HG03571 (cell line): ENCODE measurements around the gene G2E3.
"Not testable (repeated sequence)": the region's sequence is repeated elsewhere in the genome, so short reads cannot be mapped to it uniquely, and the experiment has no call there.

Source experiments
- ATAC-seq: cut with Tn5 transposase; IDR thresholded peaks from one replicate; pipeline ENCODE4 v1.9.1; 2021; ENCODE audit not compliant: unreplicated experiment

Gene G2E3

DNA sequence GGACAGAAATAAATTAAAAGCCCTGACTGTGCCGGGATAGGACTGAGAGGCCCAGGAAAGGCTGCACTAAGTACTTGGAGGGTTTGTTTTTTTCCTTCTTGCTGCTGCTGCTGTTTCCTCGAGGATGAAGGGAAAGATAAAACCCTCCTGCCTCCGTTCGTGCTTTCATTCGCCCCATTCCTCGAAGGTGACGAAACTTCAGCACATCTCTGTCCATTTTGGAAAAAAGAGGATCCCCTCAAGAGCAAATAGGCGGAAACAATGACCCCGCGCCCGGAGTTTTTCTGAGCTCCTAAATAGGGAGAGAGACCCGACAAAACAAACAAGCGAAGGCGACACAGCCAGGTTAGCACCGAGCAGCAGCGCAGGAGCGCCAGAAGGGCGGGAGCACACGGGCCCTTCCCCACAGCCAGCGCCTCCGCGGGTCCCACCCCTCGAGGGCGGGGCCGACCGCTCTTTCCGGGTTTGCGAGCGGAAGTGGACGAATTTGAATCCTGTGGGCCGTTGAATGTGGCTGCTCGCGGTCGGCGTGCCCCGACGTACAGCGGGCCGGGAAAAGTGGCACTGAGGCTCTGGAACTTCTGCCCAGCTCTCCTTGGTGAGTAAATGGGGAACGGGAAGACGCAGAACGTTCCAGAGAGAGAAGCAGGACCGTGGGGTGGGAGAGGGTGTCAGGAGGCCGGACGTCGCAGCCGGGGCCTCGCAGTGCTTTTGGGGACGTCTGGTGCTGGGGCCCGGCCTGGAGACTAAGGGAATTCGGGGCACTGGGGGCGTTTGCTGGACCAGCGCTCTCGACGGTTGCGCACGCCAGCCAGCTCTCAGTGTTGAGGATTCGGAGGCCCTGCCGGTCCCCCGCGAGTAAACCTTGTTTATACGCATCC is at the start of gene G2E3:
TSS of gene G2E3 (plus strand) at position 484 of the 881 bp plus-strand sequence. CDS start 21,922 bp downstream, outside the sequence.
- peak; percentile 99 for ATAC-seq

DNA sequence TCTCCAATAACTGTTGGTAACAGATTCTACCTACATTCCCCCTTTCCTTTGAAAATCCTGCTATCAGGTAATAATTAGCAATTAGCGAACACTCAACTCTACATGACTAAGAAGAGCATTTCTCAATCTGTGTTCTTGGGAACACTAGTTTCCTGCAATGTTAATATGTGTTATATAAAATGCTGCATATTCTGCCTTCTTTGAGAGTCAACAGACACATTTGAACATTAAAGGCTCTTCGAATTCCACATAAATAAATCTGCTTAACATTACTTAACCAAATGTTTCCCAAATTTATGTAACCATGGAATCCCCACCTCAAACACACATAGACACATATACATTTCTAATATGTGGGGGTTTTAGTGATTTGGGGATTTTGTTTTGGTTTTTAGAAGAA is 41.2 kb upstream of the G2E3 start:
- no peak for ATAC-seq

DNA sequence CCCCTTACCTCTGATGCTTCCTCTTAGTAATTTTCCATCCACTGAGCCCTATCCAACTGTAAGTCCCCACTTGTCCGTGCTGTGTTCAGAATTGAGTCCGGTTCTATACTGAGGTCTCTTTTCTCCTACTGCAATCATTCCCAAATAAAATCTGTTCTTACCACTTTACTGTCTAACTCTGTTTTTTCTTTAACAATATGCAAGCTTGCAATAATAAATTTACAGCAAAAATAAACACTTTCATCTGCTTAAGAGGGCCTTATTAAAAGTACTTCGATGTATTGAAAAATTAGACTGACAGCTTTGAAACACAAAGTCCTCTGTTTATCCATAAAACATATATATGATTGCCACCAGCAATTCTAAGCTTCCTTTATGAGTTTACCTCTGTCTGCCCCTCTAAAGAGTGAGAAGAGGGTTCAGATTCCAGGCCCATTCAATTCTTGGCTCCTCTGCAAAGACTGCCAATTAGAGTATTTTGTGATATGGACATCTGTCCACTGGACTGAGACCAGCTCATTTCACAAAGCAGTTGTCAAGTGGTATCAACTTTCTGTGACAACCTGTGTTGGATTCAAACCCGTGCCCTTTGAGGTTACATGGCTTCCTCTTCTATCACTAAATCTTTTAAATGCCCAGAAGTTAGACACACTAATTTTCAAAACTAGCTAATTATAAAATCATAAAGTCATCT is 39.9 kb upstream of the G2E3 start:
- no peak for ATAC-seq

GRCh38 chr14:30519961-30520360 is 39.0 kb upstream of the G2E3 start:
- ATAC-seq = no peak

DNA sequence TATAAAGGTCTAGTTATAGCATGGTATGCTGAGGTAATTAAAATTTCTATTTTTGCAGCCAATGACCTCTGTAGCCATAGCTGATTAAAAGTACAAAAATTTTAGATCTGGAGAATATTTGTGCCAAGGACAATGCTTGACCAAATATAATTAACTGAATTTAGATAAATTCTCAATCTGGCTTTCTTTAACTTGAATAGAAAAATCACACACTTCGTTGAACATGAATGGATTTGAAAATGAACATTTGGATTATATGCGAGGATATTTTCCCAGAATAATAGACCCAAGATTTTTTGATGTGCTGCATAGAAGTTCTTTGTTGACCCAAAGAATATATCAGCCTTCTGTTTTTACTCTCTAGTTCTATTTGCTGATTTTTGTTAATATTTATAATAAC is 38.4 kb upstream of the G2E3 start:
- ATAC-seq = no peak

DNA sequence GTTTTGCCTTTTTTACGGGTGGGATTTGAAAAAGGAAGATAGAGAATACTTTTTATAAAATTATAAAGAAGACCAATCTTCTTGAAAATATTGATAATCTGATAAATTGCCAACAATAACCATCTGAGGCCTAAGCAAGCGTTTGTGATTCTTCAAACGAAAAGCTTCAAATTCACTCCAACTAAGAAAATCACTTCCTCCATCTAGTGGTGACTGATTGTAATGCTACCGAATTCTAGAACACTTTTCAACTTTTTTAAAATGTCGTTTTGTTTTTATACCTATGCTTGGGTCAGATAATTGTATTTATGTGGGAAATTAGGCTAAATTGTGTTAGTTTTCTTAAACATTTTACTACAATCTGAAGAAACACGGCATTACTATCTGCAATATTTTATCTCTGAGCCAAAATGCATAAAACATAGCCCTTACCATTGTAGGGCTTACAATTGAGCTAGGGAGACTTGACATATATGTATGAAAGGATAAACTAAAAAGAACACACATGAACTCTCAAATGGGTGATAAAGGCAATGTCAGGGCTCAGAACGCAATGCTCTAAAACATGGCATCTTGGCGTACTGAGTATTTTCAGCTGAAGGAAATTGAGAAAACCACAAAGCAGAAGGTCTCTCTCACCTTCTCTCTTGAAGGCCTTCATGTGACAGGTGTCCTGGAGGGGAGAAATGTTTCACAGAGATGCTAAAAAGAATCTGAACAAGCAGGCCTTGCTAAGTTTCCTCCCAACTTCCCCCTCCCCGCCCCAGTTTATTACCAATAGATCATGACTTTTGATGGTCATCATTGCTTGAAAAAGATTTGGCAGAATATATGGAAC is 36.8 kb upstream of the G2E3 start:
- ATAC-seq = no peak

DNA sequence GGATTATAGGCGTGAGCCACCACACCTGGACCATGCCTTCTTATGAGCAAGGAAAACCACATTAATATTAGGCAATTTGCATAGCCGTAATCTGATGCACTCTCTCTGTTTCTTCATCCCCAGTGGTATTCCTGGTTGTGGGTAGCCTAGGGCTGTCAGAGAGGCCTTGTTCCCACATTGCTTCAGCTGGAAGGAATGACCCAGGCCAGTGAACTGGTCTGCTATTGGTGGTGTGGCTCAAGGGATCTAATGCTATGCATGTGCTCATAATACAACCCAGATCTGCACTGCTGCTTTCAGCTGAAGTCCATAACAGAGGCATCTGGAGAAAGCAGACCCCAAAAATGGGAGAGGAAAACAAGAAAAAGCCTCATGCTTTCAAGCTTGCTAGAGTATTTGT is 33.1 kb upstream of the G2E3 start:
- ATAC-seq = no peak

DNA sequence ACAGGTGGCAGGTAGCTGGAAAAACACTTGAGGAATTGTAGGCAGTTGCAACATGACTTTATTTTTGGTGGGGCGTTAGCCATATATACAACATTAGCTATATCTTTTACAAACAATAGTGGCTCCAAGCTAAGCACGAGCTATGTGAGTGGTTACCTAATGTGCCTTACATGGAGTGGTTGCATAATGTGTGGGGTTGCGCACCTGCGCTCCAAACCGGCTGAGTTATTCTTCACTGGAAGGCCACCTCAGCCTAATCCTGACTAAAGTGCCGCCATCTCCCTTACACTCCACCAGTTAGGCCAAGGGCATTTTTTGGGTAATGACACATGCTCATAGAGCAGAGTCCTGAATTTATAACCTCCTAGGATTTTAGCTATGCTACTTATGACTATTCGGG is 31.8 kb upstream of the G2E3 start:
- ATAC-seq = no peak

GRCh38 chr14:30528119-30528518 is 30.8 kb upstream of the G2E3 start:
- ATAC-seq = no peak

DNA sequence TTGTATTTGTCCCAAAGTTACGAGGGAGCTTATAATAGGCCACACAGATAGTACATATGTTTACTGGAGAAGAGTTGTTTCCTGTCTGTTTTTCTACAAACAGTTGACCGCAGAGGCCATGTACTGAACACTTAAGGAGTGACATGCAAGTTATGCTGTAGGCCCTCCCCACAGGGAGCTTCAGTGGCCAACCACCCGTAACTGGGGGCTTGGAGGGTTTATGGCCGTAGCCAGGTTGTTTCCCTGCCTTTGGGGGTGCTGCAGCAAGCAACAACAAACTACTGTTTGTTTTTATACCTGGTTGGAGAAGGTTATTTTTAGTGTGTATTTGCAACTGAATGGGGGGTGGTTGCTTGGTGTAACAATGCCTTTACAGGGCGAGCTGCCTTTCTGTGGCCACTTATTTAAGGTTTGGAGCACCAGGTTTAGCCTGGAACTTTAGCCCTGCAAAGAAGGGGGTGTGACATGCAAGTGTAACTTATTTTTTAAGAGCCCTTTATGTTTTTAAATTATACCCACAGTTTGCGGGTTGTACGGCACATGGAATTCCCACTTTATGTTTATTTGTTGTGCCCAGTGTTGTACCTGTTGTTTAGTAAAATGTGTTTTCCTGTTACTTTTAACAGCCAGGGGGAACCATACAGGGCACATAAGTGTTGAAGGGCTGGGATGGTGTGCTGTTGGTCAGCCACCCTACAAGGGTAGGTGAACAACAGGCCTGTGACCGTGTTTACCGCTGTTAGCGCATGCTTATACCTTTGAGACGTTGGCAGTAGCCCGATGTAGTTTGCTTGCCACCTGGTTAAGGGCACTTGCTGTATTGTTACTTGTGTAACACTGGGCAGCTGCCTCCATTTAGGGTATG is 29.9 kb upstream of the G2E3 start:
- ATAC-seq = no peak

GRCh38 chr14:30532264-30532663 is 26.7 kb upstream of the G2E3 start:
- no peak for ATAC-seq

DNA sequence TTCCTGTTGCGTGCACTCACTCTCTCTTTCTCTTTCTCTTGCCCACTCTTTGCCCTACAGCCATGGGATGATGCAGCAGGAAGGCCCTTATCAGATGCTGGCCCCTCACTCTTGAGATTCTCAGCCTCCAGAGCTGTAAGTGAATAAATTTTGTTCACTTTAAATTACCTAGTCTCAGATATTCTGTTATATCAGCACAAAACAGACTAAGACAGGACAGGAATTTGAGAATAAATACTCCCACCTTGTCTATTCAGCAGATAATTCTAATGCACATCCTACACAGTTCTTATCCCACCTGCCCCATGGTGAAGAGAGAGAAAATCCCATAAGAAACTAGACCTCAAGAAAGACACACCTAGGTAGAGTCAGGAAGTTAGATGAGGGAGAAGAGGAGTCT is 25.8 kb upstream of the G2E3 start:
- ATAC-seq = no peak

- ATAC-seq = no peak
Observed at GRCh38 chr14:30541318-30541717, 17.6 kb upstream of the G2E3 start.

DNA sequence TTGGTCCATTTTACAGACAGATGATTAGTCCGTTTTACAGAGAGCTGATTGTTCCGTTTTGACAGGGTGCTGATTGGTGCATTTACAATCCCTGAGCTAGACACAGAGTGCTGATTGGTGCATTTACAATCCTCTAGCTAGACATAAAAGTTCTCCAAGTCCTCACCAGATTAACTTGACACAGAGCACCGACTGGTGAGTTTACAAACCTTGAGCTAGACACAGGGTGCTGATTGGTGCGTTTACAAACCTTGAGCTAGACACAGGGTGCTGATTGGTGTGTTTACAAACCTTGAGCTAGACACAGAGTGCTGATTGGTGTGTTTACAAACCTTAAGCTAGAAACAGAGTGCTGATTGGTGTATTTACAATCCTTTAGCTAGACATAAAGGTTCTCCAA is 12.2 kb upstream of the G2E3 start:
- ATAC-seq = not testable (repeated sequence)

DNA sequence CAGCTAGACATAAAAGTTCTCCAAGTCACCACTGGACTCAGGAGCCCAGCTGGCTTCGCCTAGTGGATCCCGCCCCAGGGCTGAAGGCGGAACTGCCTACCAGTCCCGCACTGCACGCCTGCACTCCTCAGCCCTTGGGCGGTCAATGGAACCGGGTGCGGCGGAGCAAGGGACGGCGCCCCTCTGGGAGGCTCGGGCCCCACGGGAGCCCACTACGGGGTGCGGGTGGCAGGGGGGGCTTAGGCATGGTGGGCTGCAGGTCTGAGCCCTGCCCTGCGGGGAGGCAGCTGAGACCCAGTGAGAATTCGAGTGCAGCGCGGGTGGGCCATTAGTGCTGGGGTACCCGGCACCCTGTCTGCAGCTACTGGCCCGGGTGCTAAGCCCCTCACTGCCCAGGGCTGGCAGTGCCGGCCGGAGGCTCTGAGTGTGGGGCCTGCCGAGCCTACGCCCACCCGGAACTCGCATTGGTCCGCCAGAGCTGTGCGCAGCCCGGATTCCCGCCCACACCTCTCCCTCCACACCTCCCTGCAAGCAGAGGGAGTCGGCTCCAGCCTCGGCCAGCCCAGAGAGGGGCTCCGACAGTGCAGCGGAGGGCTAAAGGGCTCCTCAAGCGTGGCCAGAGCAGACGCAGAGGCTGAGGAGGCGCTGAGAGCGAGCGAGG is 11.4 kb upstream of the G2E3 start:
- ATAC-seq = no peak

DNA sequence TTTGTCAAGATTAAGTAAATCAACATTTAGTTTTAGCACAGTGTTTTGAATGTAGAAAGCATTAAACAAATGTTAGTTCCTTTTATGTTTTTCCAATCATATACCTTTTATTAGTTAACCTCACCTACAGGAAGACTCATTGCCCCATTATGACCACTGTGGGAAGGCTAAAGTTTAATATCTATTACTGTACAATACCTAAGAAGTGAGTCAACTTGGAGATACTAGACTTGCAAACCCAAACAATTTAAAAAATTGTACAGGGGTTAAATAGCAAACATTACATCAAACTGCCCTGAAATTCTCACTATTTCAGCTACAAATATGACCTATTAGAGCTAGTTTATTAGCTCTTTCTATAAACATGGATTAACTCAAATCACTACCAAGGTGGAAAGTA is 8.6 kb upstream of the G2E3 start:
- no peak for ATAC-seq

DNA sequence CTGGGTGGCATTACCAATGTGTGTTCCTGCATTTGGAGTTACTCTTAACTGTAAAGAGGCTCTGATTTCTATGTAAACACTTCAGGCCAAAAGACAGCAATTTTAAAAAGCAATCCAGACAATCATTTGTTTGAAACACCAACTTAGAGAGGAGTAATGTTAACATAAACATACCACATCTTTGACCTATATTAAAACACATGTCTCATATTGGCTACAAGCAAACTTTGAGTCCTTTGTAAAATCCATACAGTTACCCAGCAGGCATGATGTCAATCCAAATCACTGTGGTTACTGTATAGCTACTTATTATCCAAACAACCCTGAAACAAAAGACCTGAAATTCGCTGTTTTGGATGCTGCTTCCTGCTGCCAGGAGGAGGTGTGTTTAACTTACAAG is 7.5 kb upstream of the G2E3 start:
- no peak for ATAC-seq

DNA sequence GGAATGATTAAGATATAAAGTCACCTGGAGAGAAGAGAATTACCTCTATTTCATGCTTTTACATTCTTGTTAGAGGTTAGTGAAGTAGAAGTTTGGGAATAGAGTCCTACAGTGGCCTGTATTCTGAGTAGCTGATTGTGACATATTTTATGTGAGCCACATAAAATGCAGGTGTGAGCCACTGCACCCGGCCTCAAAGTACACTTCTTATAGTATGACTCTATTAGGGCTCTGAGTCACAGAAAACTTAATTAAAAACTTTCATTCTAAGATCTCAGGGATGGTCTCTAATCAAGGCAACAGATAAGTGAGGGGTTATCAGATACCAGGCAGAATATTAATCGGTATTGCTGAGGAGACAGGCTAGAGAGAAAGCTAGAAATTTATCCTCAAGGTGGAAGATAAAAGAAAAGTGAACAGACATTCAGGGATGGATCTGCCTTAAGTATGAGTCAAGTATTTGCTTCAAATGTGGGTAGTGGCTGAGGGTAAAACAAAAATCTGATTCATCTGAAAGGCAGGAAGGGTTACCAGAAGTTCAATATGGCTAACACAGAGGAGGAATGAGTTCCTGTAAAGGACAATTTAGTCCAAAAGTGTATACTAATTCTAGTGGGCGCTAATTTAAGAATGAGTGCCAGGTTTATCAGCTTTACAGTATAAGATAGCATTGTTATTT is 5.5 kb upstream of the G2E3 start:
- no peak for ATAC-seq

GRCh38 chr14:30558362-30558674 is 640 bp upstream of the G2E3 start:
- ATAC-seq = no peak

- ATAC-seq = no peak
Observed at GRCh38 chr14:30559638-30560091, 707 bp downstream of the G2E3 start.
